GM10847 (cell line): Measurements from ENCODE around the gene ZNF358.

Source experiments
- POLR2A ChIP-seq: IDR thresholded peaks from 2 replicates; pipeline ENCODE4 v1.6.1; 2011; ENCODE audit not compliant: insufficient read length; ENCODE audit errors: extremely low read depth

ZNF358 gene

GRCh38 chr19:7522072-7522922, 6.4 kb downstream of the ZNF358 start, which contains the start of gene MCOLN1:
Gene MCOLN1, plus strand, starts transcription at chr19:7522624. Its CDS starts 127 bp downstream, at chr19:7522751.
- TF ChIP-seq POLR2A, result peak; percentile 58

- no peak for TF ChIP-seq POLR2A
These were observed 7.2 kb downstream of the ZNF358 start for GRCh38 chr19:7522923-7523667.

GRCh38 chr19:7524523-7524922, 8.6 kb downstream of the ZNF358 start:
- no peak for TF ChIP-seq POLR2A

GRCh38 chr19:7524992-7525739, 9.3 kb downstream of the ZNF358 start:
- TF ChIP-seq POLR2A, result no peak

GRCh38 chr19:7526059-7526929, 10.4 kb downstream of the ZNF358 start:
- TF ChIP-seq POLR2A, result no peak

- TF ChIP-seq POLR2A, result no peak
These were observed 11.8 kb downstream of the ZNF358 start for GRCh38 chr19:7527516-7528191.

- TF ChIP-seq POLR2A, result no peak
These were observed 12.3 kb downstream of the ZNF358 start for GRCh38 chr19:7528192-7528519.

- TF ChIP-seq POLR2A, result no peak
These were observed 12.8 kb downstream of the ZNF358 start for GRCh38 chr19:7528522-7529245.

GRCh38 chr19:7529246-7529600, 13.3 kb downstream of the ZNF358 start:
- no peak for TF ChIP-seq POLR2A

- TF ChIP-seq POLR2A, result no peak
These were observed 13.9 kb downstream of the ZNF358 start for GRCh38 chr19:7529610-7530490.

- no peak for TF ChIP-seq POLR2A
These were observed 17.5 kb downstream of the ZNF358 start for GRCh38 chr19:7533281-7533885.

GRCh38 chr19:7533925-7534480, 18.1 kb downstream of the ZNF358 start:
- TF ChIP-seq POLR2A, result no peak
